Adipose tissue (tissue), 3 donors: Measurements from ENCODE around the gene MST1. TPM values are rescaled to one million over a fixed set of nuclear protein-coding genes. Genes with fewer than 3 reads are reported as not detected.
"Not testable (repeated sequence)": the region's sequence is repeated elsewhere in the genome, so short reads cannot be mapped to it uniquely, and the experiment has no call there.

Source experiments
- H3K27ac ChIP-seq: one replicate; pipeline ENCODE4 v1.5.1; 2013; ENCODE audit warnings: low read depth, low read length
- WGBS, 3 donors: extraction: QIAGEN DNeasy Blood & Tissue Kit; methylation state at CpG; one replicate each; pipeline ENCODE4 v1.1.7; 2013; 5-methylcytosine and 5-hydroxymethylcytosine counted together
- polyA plus RNA-seq, 3 donors: library from polyadenylated mRNA; stranded (reverse); fragments of 200-250 nt; gene quantifications; one replicate each; pipeline ENCODE4 v1.2.3, GENCODE V29; 2013
- donor health status: healthy with polysubstance abuse.
- donor health status: Bipolar disorder and iron deficiency.
- donor health status: healthy.

The MST1 gene
- polyA plus RNA-seq, 3 donors, result 14.3 to 22.2 (median 19.1) TPM

- no peak overlapping the region for H3K27ac ChIP-seq
- 80 to 91% (median 88%) methylated on average over 9 of the region's 9 CpGs for WGBS, 3 donors
These were observed 17.3 kb upstream of the MST1 start for GRCh38 chr3:49706456-49707112.

- 95 to 96% (median 95%) methylated on average over 17 of the region's 17 CpGs for WGBS, 3 donors
- H3K27ac ChIP-seq, result no peak overlapping the region
These were observed 16.2 kb upstream of the MST1 start for GRCh38 chr3:49705390-49705960.

- WGBS, 3 donors, result 93 to 95% (median 93%) methylated on average over 8 of the region's 8 CpGs
- no peak overlapping the region for H3K27ac ChIP-seq
These were observed 15.4 kb upstream of the MST1 start for GRCh38 chr3:49704629-49705028.

GRCh38 chr3:49703956-49704355, 14.7 kb upstream of the MST1 start:
- WGBS, 3 donors, result 87 to 98% (median 87%) methylated on average over 7 of the region's 7 CpGs

GRCh38 chr3:49703443-49703927, 14.2 kb upstream of the MST1 start:
- H3K27ac ChIP-seq, result no peak overlapping the region
- WGBS, 3 donors, result 55 to 62% (median 57%) methylated on average over 12 to 14 of the region's 14 CpGs

More at GRCh38 chr3:49703956-49704355, 14.7 kb upstream of the MST1 start:
- H3K27ac ChIP-seq, result no peak overlapping the region

GRCh38 chr3:49702672-49703071, 13.4 kb upstream of the MST1 start:
- 89 to 95% (median 89%) methylated on average over 11 of the region's 11 CpGs for WGBS, 3 donors
- no peak overlapping the region for H3K27ac ChIP-seq

- H3K27ac ChIP-seq, result no peak overlapping the region
- 86 to 91% (median 88%) methylated on average over 21 of the region's 21 CpGs for WGBS, 3 donors
These were observed 12.3 kb upstream of the MST1 start for GRCh38 chr3:49701388-49702077.

- WGBS, 3 donors, result 80 to 87% (median 81%) methylated on average over 12 to 13 of the region's 13 CpGs
- H3K27ac ChIP-seq, result no peak overlapping the region
These were observed 11.3 kb upstream of the MST1 start for GRCh38 chr3:49700453-49701128.

GRCh38 chr3:49700014-49700413, 10.7 kb upstream of the MST1 start:
- 83 to 86% (median 84%) methylated on average over 8 of the region's 8 CpGs for WGBS, 3 donors
- no peak overlapping the region for H3K27ac ChIP-seq

- 85 to 93% (median 87%) methylated on average over 10 to 16 of the region's 16 CpGs for WGBS, 3 donors
- no peak overlapping the region for H3K27ac ChIP-seq
These were observed 10.2 kb upstream of the MST1 start for GRCh38 chr3:49699281-49699979.

- 86 to 98% (median 88%) methylated on average over 3 to 4 of the region's 4 CpGs for WGBS, 3 donors
- H3K27ac ChIP-seq, result not testable (repeated sequence)
These were observed 6.2 kb upstream of the MST1 start for GRCh38 chr3:49695350-49696015.

GRCh38 chr3:49694409-49695070, 5.3 kb upstream of the MST1 start:
- not testable (repeated sequence) for H3K27ac ChIP-seq
- WGBS, 3 donors, result 70 to 77% (median 71%) methylated on average over 6 of the region's 6 CpGs

GRCh38 chr3:49691481-49691880, 2.2 kb upstream of the MST1 start:
- H3K27ac ChIP-seq, result not testable (repeated sequence)
- WGBS, 3 donors, result 71 to 88% (median 86%) methylated on average over 3 of the region's 3 CpGs

GRCh38 chr3:49690856-49691255, 1.6 kb upstream of the MST1 start:
- not testable (repeated sequence) for H3K27ac ChIP-seq
- WGBS, 3 donors, result 72 to 96% (median 86%) methylated on average over 3 of the region's 3 CpGs

- 6 to 8% (median 8%) methylated on average over 16 of the region's 16 CpGs for WGBS, 3 donors
- H3K27ac ChIP-seq, result not testable (repeated sequence)
These were observed 792 bp upstream of the MST1 start for GRCh38 chr3:49689908-49690624.

- 58 to 63% (median 59%) methylated on average over 5 to 7 of the region's 7 CpGs for WGBS, 3 donors
- H3K27ac ChIP-seq, result not testable (repeated sequence)
These were observed 782 bp downstream of the MST1 start for GRCh38 chr3:49688338-49689045.
